Adipocyte (in vitro differentiated cells): ENCODE results near the gene FUBP1.
A peak's percentile ranks its signal among the peaks of the same experiment; 100 is the strongest.

ENCODE experiments used
- DNase-seq: peaks from one replicate; pipeline ENCODE4 v3.0.0-alpha.2; 2015; ENCODE audit warnings: low read depth
- H3K27me3 ChIP-seq: replicated peaks from 2 replicates; pipeline ENCODE4 v1.7.0; 2013; ENCODE audit warnings: mild to moderate bottlenecking, low read length, moderate library complexity; ENCODE audit not compliant: control insufficient read depth, insufficient read depth
- H3K36me3 ChIP-seq: 2 replicates; pipeline ENCODE4 v1.7.0; 2013; ENCODE audit warnings: low read length, mild to moderate bottlenecking, moderate library complexity; ENCODE audit not compliant: control insufficient read depth, insufficient read depth, severe bottlenecking
- H3K4me1 ChIP-seq: 2 replicates; pipeline ENCODE4 v1.7.0; 2013; ENCODE audit warnings: mild to moderate bottlenecking, low read length, moderate library complexity; ENCODE audit not compliant: control insufficient read depth, insufficient read depth
- H3K4me3 ChIP-seq: 2 replicates; pipeline ENCODE4 v1.7.0; 2013; ENCODE audit warnings: mild to moderate bottlenecking, low read length, moderate library complexity
- H3K9ac ChIP-seq: 2 replicates; pipeline ENCODE4 v1.7.0; 2013; ENCODE audit warnings: mild to moderate bottlenecking, low read length, moderate library complexity
- H3K9me3 ChIP-seq: 2 replicates; pipeline ENCODE4 v1.7.0; 2013; ENCODE audit warnings: mild to moderate bottlenecking, low read length, moderate library complexity; ENCODE audit not compliant: control insufficient read depth

Gene FUBP1

DNA sequence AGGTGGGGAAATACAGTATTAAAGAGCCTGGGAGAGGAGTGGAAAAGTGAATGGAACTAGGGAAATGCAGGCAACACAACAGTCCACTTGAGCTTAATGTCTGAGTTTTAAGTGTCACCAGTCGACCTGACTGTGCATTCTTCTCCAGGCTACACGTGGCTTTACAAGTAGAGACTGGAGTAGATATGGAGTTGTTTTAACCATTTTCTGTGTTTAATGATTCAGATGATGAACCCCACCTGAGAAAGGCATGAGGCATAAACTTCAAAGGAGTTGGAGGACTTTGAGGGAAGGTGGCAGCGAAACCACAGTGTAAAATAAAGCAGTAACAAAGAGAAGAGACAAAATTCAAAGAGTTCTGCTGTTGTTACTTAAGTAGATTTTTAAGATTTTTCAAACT, 12.6 kb downstream of the FUBP1 start:
- no peak overlapping the region for H3K4me3 ChIP-seq
- H3K9ac ChIP-seq: no peak overlapping the region
- peaks cover 95% of the 10 kb centered on the region for H3K36me3 ChIP-seq

DNA sequence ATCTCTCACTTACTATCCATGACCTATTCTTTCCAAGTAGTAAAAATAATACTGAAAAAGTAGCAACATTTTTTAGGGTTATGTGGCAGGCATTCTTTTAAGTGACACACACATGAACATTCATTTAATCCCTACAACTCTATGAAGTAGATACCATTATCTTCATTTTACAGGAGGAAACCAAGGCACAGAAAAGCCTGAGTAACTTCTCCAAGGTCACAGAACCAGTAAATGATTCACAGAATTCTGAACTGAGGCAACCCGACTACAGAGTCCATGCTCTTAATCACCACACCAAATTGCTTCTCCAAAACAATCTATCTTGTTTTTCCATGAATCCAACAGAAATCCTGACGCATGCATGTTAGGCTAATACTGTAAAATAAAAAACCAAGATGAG, 17.5 kb downstream of the FUBP1 start:
- Histone ChIP-seq H3K4me3 (no peak overlapping the region), H3K9ac (no peak overlapping the region), H3K4me1 (no peaks in the 10 kb centered on the region), H3K36me3 (peaks cover 99% of the 10 kb centered on the region), H3K27me3 (no peaks in the 10 kb centered on the region), H3K9me3 (no peaks in the 10 kb centered on the region)
- no peak for DNase-seq

More for the DNA sequence above, 12.6 kb downstream of the FUBP1 start:
- Histone ChIP-seq H3K9me3 (no peaks in the 10 kb centered on the region), H3K27me3 (no peaks in the 10 kb centered on the region), H3K4me1 (peaks cover 10% of the 10 kb centered on the region)
- DNase-seq: no peak

DNA sequence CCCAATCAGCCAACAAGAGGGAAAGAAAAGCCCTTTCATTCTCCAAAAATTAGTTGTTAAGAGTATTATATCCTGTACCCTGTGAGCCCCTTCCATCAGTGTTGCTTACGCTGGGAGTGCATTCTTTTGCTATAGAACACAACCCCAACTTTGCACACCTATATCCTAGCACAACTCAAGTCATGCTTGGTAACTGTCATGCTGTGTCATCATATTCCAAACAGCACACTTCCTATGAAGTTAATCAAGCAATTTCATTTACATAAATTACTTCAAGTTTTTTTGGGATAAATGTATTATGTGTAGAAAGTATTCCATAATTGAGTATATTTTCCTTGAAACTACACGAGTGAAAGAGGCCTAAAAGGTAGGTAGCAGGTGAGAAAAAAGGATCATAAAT, 20.0 kb downstream of the FUBP1 start:
- Histone ChIP-seq H3K9ac (no peak overlapping the region), H3K4me1 (peaks cover 3% of the 10 kb centered on the region), H3K36me3 (peaks cover 99% of the 10 kb centered on the region), H3K4me3 (no peak overlapping the region), H3K9me3 (no peaks in the 10 kb centered on the region), H3K27me3 (no peaks in the 10 kb centered on the region)
- DNase-seq: no peak

DNA sequence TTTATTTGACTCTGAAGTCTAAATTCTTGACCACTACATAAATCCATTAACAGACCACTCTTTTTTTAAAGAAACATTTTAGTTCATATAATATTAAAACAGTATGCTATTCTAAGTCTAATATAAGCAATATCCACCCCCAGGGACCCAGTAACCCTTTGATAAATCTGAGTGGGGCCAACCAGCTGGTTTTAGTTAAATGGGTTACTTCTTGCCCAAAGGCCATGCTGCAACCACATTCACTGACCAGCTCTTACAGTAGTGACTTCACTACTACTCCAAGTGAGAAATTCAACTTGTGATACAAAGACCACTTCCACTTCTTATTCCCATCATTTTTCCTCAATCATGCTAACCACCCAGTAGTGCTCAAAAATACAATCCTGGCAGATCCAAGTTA, 20.5 kb downstream of the FUBP1 start:
- H3K4me3 ChIP-seq: no peak overlapping the region
- peaks cover 99% of the 10 kb centered on the region for H3K36me3 ChIP-seq
- H3K9me3 ChIP-seq: no peaks in the 10 kb centered on the region
- no peaks in the 10 kb centered on the region for H3K27me3 ChIP-seq
- peaks cover 3% of the 10 kb centered on the region for H3K4me1 ChIP-seq
- peak; percentile 44 for DNase-seq
- H3K9ac ChIP-seq: no peak overlapping the region

DNA sequence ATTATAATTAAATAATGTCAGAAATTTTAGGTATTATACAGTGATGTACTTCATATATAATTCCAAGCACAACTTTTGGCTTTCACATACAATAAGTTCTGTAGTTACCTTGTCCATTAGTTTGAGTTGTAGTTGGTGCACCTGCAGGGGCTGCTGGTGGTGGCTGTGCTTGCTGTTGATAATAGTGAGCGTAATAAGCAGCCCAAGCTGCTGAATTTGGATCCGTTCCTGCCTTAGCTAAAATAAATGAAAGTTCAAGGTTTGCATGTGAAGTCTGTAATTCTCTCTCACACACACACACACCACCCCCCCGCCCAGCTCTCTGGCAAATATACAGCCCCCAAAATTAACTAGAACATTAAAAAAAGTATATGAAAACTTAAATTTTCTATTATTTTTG, 22.4 kb downstream of the FUBP1 start:
- Histone ChIP-seq H3K9ac (no peak overlapping the region), H3K4me1 (peaks cover 3% of the 10 kb centered on the region), H3K4me3 (no peak overlapping the region), H3K27me3 (no peaks in the 10 kb centered on the region), H3K36me3 (peaks cover 99% of the 10 kb centered on the region), H3K9me3 (no peaks in the 10 kb centered on the region)
- DNase-seq: no peak

DNA sequence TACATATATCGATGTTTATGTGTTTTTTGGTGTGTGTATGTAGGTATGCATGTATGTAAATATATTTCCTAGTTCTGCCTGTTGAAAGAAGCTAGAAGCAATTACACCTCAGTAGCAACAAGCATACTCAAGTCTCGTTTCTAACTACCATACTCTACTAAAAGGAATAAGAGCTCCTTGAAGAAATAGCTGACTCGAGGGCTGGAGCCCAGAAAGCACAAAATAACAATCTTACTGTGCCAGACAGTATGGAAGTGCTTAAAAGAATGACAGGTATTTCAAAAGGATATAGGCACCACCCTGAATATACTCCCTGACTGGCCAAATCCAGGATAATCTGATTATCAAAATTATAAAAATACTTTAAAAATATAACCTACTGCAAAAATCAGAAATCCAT, 23.2 kb downstream of the FUBP1 start:
- H3K4me1 ChIP-seq: peaks cover 3% of the 10 kb centered on the region
- no peak for DNase-seq
- peaks cover 99% of the 10 kb centered on the region for H3K36me3 ChIP-seq
- H3K27me3 ChIP-seq: no peaks in the 10 kb centered on the region
- no peak overlapping the region for H3K9ac ChIP-seq
- no peaks in the 10 kb centered on the region for H3K9me3 ChIP-seq
- H3K4me3 ChIP-seq: no peak overlapping the region

DNA sequence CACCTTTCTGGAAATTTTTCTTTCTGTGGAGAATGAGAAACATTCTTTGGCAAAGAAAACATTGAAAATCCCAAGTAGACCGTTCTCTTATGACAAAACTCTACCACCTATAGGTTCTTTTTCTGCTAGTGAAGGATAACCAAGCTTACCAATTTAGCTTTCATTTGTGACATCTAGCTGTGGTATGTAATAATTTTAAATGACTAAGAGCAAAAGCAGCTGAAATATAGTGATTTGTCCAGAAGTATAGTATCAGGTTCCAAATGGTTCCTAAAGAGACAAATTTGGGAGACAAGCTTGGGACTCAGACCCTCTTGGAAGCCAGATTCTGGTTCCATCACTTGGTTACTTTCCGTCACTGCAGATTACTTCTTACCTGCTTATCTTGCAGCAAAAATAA, 24.4 kb downstream of the FUBP1 start:
- H3K4me1 ChIP-seq: peaks cover 3% of the 10 kb centered on the region
- no peak overlapping the region for H3K9ac ChIP-seq
- no peaks in the 10 kb centered on the region for H3K27me3 ChIP-seq
- H3K4me3 ChIP-seq: no peak overlapping the region
- peaks cover 99% of the 10 kb centered on the region for H3K36me3 ChIP-seq
- peak; percentile 35 for DNase-seq
- no peaks in the 10 kb centered on the region for H3K9me3 ChIP-seq

DNA sequence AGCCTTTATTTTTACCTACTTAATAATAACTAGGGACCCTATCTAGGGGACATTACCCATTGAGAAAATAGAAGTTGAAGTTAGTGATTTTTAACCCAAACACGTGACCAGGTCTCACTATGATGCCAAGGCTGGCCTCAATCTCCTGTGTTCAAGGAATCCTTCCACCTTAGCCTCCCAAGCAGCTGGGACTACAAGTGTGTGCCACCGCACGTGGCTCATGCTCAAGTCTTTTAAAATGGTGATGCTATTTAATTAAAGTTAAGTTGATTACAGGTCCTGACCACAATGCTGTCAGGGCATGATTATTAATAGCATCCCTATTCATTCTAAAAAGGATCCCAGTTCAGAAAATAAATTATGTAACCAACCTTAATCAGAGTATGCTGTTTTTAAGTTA, 25.0 kb downstream of the FUBP1 start:
- Histone ChIP-seq H3K9ac (no peak overlapping the region), H3K4me3 (no peak overlapping the region), H3K4me1 (peaks cover 6% of the 10 kb centered on the region), H3K9me3 (no peaks in the 10 kb centered on the region), H3K27me3 (no peaks in the 10 kb centered on the region), H3K36me3 (peaks cover 99% of the 10 kb centered on the region)
- DNase-seq: no peak

DNA sequence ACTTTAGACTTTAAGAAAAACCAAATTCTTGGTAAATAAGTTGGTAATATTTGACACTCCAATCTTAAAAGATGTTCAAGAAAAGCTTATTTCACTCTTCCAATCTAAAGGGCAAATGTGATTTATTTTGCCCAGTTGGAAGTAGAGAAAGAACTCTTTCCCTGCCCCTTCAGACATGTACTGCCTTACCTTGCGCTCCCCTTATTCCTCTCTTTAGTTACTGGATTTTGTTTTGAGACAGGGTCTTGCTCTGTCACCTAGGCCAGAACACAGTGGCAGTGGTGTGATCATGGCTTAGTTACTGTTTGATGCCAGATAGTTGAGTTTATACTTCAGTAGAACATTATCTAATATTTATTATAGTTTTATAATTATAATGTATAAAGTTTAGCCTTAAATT, 27.5 kb downstream of the FUBP1 start:
- Histone ChIP-seq H3K27me3 (no peaks in the 10 kb centered on the region), H3K9me3 (no peaks in the 10 kb centered on the region), H3K36me3 (peaks cover 100% of the 10 kb centered on the region), H3K4me1 (peaks cover 13% of the 10 kb centered on the region), H3K4me3 (no peak overlapping the region), H3K9ac (no peak overlapping the region)
- DNase-seq: no peak

DNA sequence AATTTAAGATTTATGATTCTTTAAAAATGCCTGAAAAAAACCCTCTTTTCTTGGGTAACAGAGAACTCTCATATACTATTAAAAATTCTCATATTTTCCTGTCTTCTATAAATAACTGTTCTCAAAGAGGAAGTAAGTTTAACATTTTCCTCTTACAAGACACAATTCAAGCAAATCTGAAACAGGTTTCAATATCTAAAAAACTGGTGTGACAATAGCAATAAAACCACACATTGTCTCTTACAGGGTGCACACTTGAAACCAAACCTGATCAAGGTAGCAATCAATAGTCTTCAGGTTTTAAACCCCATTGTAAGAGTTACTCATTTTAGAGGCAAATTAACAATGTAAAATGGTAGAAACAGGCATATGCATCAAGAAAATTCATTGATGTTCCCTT, 28.0 kb downstream of the FUBP1 start:
- Histone ChIP-seq H3K4me3 (no peak overlapping the region), H3K4me1 (peaks cover 13% of the 10 kb centered on the region), H3K9ac (no peak overlapping the region), H3K9me3 (no peaks in the 10 kb centered on the region), H3K27me3 (no peaks in the 10 kb centered on the region), H3K36me3 (peaks cover 100% of the 10 kb centered on the region)
- DNase-seq: no peak

DNA sequence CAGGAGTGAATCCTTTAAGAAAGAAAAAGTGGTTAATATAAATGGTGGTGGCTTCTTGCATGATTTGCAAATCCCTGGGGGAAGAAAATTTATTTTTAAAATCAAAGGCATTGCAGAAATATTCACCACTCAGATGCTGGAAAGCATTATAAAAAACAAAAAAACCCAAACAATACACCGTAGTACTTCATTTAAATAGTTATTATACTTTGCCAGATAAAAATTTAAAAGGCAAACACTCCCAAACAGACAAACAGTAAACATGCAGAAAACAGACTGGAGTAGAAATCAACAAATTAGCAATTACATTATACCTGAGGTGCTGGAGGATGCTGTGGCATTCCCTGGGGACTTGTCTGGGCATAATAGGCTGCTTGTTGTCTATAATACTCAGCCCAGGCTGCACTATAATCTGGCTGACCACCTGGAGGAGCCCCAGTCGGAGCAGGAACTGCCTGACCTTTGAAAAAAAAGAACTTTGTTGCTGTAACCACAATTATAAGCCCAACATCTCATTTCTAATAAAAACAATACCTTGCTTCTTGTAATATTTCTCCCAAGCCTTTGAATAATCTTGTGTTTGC, 29.9 kb downstream of the FUBP1 start:
- DNase-seq: peak; percentile 58
- H3K36me3 ChIP-seq: peaks cover 100% of the 10 kb centered on the region

DNA sequence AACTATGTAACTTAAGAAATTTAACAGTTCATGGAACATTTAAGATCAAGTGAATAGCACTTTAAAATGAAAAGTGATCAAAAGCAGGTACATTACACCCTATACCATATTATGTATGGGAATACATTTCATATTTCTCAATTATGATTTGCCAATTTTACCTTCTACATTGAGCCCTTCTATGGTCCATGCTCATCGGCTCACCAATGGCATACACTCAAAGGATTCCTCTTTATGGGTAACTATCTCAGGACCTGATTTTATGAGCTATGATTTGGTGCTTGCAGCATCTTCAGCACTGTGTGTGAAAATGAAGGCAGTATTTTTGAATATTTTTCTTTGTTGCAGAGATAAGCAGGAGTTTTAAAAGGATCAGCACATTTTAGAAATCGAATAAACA, 33.5 kb downstream of the FUBP1 start:
- no peak overlapping the region for H3K9ac ChIP-seq
- DNase-seq: no peak
- peaks cover 99% of the 10 kb centered on the region for H3K36me3 ChIP-seq
- no peaks in the 10 kb centered on the region for H3K27me3 ChIP-seq
- peaks cover 20% of the 10 kb centered on the region for H3K4me1 ChIP-seq
- H3K9me3 ChIP-seq: no peaks in the 10 kb centered on the region
- H3K4me3 ChIP-seq: no peak overlapping the region

More for the DNA sequence above, 29.9 kb downstream of the FUBP1 start:
- Histone ChIP-seq H3K9ac (no peak overlapping the region), H3K27me3 (no peaks in the 10 kb centered on the region), H3K4me3 (no peak overlapping the region), H3K4me1 (peaks cover 11% of the 10 kb centered on the region), H3K9me3 (no peaks in the 10 kb centered on the region)
